ENCODE data around the gene HTR4.

Gene HTR4

GRCh38 chr5:148515460-148515859 is 138.9 kb downstream of the HTR4 start:
- H3K36me3 ChIP-seq (replicated peaks; ENCODE audit: low read depth, low read length): no peaks in the 10 kb centered on the region
- H3K4me2 ChIP-seq (ENCODE audit: low read length): no peak overlapping the region
- no peak overlapping the region for H3K4me3 ChIP-seq (ENCODE audit: low read length)
- no peak overlapping the region for H3K9ac ChIP-seq (ENCODE audit: low read length)
- no peaks in the 10 kb centered on the region for H3K79me2 ChIP-seq (ENCODE audit: low read length)
- no peaks in the 10 kb centered on the region for H4K20me1 ChIP-seq (ENCODE audit: insufficient read depth, low read length)
- peaks cover 27% of the 10 kb centered on the region for H3K4me1 ChIP-seq (ENCODE audit: low read length)
- TF ChIP-seq EZH2phosphoT487 (IDR thresholded peaks at IDR 0.05; ENCODE audit: low read depth) (no peak), CTCF (IDR thresholded peaks at IDR 0.05; ENCODE audit: low read depth, low read length) (no peak)
- H3K9me3 ChIP-seq (ENCODE audit: insufficient read depth, low read length): no peaks in the 10 kb centered on the region
- H2AFZ ChIP-seq (ENCODE audit: low read depth, low read length): no peak overlapping the region
- H3K27me3 ChIP-seq (ENCODE audit: low read depth, low read length): no peaks in the 10 kb centered on the region
- no peak overlapping the region for H3K27ac ChIP-seq (ENCODE audit: low read length)

- no peak overlapping the region for H3K4me2 ChIP-seq (ENCODE audit: low read length)
- peaks cover 38% of the 10 kb centered on the region for H3K4me1 ChIP-seq (ENCODE audit: low read length)
- H3K9me3 ChIP-seq (ENCODE audit: insufficient read depth, low read length): no peaks in the 10 kb centered on the region
- H3K27me3 ChIP-seq (ENCODE audit: low read depth, low read length): no peaks in the 10 kb centered on the region
- no peak overlapping the region for H3K9ac ChIP-seq (ENCODE audit: low read length)
- no peaks in the 10 kb centered on the region for H4K20me1 ChIP-seq (ENCODE audit: insufficient read depth, low read length)
- H3K36me3 ChIP-seq (replicated peaks; ENCODE audit: low read depth, low read length): no peaks in the 10 kb centered on the region
- TF ChIP-seq EZH2phosphoT487 (IDR thresholded peaks at IDR 0.05; ENCODE audit: low read depth) (no peak), CTCF (IDR thresholded peaks at IDR 0.05; ENCODE audit: low read depth, low read length) (no peak)
- no peak overlapping the region for H3K4me3 ChIP-seq (ENCODE audit: low read length)
- no peak overlapping the region for H2AFZ ChIP-seq (ENCODE audit: low read depth, low read length)
- H3K79me2 ChIP-seq (ENCODE audit: low read length): no peaks in the 10 kb centered on the region
- no peak overlapping the region for H3K27ac ChIP-seq (ENCODE audit: low read length)
These were observed 140.0 kb downstream of the HTR4 start for GRCh38 chr5:148514344-148514743.

- no peaks in the 10 kb centered on the region for H3K36me3 ChIP-seq (replicated peaks; ENCODE audit: low read depth, low read length)
- H3K27ac ChIP-seq (ENCODE audit: low read length): peak overlapping the region; percentile 93
- no peaks in the 10 kb centered on the region for H3K79me2 ChIP-seq (ENCODE audit: low read length)
- no peaks in the 10 kb centered on the region for H3K27me3 ChIP-seq (ENCODE audit: low read depth, low read length)
- TF ChIP-seq CTCF (IDR thresholded peaks at IDR 0.05; ENCODE audit: low read depth, low read length) (no peak), EZH2phosphoT487 (IDR thresholded peaks at IDR 0.05; ENCODE audit: low read depth) (no peak)
- H2AFZ ChIP-seq (ENCODE audit: low read depth, low read length): no peak overlapping the region
- 0 out of 2 replicates have a peak overlapping the region, but pooled peaks have one; percentile 24 for H3K4me3 ChIP-seq (ENCODE audit: low read length)
- peaks cover 43% of the 10 kb centered on the region for H3K4me1 ChIP-seq (ENCODE audit: low read length)
- no peak overlapping the region for H3K9ac ChIP-seq (ENCODE audit: low read length)
- peak overlapping the region; percentile 70 for H3K4me2 ChIP-seq (ENCODE audit: low read length)
- H4K20me1 ChIP-seq (ENCODE audit: insufficient read depth, low read length): no peaks in the 10 kb centered on the region
- H3K9me3 ChIP-seq (ENCODE audit: insufficient read depth, low read length): no peaks in the 10 kb centered on the region
These were observed 141.8 kb downstream of the HTR4 start for GRCh38 chr5:148512498-148512897.

- Histone ChIP-seq H3K9ac (ENCODE audit: low read length) (peak overlapping the region; percentile 9; the same call in 1 of the 2 replicates), H3K4me1 (ENCODE audit: low read length) (peaks cover 43% of the 10 kb centered on the region), H3K79me2 (ENCODE audit: low read length) (no peaks in the 10 kb centered on the region), H3K36me3 (replicated peaks; ENCODE audit: low read depth, low read length) (no peaks in the 10 kb centered on the region), H3K4me2 (ENCODE audit: low read length) (peak overlapping the region; percentile 70), H2AFZ (ENCODE audit: low read depth, low read length) (no peak overlapping the region), H3K4me3 (ENCODE audit: low read length) (0 out of 2 replicates have a peak overlapping the region, but pooled peaks have one; percentile 24), H3K27me3 (ENCODE audit: low read depth, low read length) (no peaks in the 10 kb centered on the region), H3K27ac (ENCODE audit: low read length) (peak overlapping the region; percentile 93), H3K9me3 (ENCODE audit: insufficient read depth, low read length) (no peaks in the 10 kb centered on the region), H4K20me1 (ENCODE audit: insufficient read depth, low read length) (no peaks in the 10 kb centered on the region)
- TF ChIP-seq CTCF (IDR thresholded peaks at IDR 0.05; ENCODE audit: low read depth, low read length) (no peak), EZH2phosphoT487 (IDR thresholded peaks at IDR 0.05; ENCODE audit: low read depth) (no peak)
These were observed 142.4 kb downstream of the HTR4 start for GRCh38 chr5:148511810-148512347.
